ENCODE results near the gene AACS.
"Not testable (repeated sequence)": the region's sequence is repeated elsewhere in the genome, so short reads cannot be mapped to it uniquely, and the experiment has no call there.

The AACS gene

DNA sequence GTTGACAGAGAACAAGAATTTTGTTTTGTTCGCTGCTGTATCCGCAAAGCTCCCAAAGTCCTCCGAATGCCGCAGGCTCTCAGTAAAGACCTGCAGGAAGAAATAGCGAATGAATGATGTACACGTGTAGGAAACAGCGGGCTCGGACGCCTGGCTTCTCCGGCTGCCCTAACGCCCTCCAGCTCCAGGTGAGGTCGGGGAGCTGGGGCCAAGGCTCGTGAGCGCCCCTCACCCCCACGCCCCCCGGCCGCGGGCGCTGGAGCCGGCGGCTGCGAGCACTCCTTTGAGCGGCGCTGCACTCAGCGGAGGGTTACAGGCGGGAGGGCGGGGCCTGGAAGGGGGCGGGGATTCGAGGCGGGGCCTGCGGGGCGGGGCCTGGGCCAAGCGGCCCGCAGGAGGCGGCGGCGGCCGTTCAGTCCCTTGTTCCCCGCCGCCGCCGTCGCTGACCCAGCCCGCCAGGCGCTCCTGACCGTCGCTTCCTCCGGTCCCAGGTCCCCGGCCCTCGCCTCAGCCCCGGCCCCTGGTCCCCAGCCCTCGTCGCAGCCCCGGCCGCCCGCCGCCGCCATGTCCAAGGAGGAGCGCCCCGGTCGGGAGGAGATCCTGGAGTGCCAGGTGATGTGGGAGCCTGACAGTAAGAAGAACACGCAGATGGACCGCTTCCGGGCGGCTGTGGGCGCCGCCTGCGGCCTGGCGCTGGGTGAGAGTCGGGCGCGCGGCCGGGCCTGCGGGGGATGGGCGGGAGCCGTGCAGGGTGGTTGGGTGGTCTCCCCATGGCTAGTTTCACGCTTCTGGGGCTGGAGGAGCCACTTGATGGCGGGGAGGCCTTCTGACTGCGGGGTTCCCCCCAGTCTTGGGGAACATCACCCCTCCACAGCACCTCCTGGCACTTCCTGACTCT, at the start of gene AACS:
AACS (plus strand) TSS at position 415 of the 898 bp plus-strand sequence; CDS start at position 565, 150 bp downstream.
- peak; percentile 73 for DNase-seq (ENCODE audit: low spot score)

- DNase-seq (ENCODE audit: low spot score): no peak
Observed at GRCh38 chr12:125015680-125016310, 49.4 kb upstream of the AACS start.

GRCh38 chr12:125017801-125018200, 47.4 kb upstream of the AACS start:
- DNase-seq (ENCODE audit: low spot score): no peak

DNA sequence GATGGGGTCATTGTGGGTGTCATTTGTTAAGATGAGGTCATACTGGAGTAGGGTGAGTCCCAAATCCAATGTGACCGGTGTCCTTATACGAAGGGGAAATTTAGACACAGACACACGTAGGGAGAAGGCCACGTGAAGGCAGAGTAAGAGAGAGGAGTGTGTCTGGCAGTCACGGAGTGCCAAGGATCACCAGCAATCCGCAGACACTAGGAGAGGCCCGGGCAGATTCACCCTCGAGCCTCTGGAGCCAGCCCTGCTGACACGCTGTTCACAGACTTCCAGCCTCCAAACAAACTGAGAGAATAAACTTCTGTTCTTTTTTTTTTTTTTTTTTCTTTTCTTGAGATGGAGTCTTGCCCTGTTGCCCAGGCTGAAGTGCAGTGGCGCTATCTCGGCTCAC, 46.9 kb upstream of the AACS start:
- DNase-seq (ENCODE audit: low spot score): no peak

DNA sequence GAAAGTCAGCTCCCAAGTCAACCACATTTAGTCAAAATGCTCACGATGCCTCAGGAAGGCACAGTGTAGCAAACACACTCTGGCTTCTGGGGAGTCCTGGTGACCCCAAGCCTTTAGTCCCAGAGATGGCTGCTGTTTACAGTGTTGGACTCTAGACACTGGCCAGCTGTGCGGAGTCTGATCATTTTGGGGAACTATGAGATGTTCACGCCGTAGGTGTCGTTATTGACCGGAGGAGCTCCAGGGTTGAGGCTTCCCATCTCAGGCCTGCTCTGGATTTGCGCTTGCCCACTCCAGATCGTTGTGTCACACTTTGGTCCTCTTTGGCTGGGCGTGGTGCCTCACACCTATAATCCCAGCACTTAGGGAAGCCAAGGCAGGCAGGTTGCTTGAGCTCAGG, 44.1 kb upstream of the AACS start:
- DNase-seq (ENCODE audit: low spot score): no peak

GRCh38 chr12:125021771-125022170, 43.5 kb upstream of the AACS start:
- DNase-seq (ENCODE audit: low spot score): no peak

DNA sequence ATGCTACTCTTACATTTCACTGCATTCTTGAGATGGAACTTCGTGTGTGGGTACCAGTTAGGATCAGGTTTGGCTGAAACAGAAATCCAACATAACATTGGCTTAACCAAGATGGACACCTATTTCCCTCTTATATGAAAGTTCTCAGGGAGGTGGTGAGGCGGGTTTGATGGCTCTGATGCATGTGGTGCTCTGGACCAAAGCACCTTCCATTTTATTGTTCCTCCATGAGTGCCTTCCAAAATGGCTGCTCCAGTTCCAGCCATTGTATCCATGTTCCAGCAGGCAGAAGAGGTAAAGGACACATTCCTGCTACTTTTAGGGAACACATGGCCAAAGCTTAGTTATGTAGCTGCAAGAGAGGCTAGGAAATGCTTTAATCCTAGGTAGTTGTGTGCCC, 42.2 kb upstream of the AACS start:
- DNase-seq (ENCODE audit: low spot score): no peak

DNA sequence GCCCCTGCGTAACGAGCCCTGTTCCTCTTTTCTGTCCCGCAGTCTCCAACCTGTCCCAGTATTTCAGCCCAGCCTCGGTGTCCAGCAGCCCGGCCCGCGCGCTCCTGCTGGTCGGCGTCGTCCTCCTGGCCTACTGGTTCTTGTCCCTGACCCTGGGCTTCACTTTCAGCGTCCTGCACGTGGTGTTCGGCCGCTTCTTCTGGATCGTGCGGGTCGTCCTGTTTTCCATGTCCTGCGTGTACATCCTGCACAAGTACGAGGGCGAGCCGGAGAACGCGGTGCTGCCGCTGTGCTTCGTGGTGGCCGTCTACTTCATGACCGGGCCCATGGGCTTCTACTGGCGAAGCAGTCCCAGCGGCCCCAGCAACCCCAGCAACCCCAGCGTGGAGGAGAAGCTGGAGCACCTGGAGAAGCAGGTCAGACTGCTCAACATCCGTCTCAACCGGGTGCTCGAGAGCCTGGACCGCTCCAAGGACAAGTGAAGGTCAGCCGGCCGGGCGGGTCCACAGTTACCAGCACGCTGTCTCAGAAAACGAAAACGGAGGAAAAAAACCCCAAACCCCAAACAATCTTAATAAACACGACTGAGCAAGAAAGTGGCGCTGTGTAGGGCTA, 40.2 kb upstream of the AACS start:
- DNase-seq (ENCODE audit: low spot score): no peak

GRCh38 chr12:125025606-125026235, 39.5 kb upstream of the AACS start:
- DNase-seq (ENCODE audit: low spot score): no peak

GRCh38 chr12:125028106-125028505, 37.1 kb upstream of the AACS start:
- DNase-seq (ENCODE audit: low spot score): no peak

DNA sequence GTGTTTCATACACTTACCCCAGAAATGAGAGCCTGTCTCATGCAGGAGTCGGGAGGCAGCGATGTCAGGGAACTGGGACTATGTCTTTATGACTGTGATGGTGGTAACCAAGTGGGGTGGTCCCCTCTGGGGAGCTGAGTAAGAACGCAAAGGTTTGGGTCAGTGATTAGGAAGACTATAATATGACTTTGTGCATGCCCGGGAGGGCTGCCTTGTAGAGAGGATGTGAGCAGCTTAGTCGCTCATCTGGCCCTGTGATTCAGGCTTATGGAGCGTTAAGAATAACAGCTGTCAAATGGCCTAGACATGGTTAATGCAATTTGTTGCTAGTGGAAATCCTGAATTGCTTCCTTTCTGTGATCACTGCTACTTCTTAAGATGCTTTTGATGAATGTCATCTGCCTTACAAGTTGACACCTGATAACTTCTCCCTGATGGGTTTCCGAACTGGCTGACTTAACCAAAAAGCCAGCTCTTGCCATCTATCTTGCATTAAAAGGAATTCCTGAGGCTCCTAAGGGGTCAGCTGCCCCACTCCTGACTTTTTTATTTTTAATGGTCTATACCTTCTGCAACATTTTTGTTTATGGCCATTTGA, 35.4 kb upstream of the AACS start:
- peak; percentile 13 for DNase-seq (ENCODE audit: low spot score)

DNA sequence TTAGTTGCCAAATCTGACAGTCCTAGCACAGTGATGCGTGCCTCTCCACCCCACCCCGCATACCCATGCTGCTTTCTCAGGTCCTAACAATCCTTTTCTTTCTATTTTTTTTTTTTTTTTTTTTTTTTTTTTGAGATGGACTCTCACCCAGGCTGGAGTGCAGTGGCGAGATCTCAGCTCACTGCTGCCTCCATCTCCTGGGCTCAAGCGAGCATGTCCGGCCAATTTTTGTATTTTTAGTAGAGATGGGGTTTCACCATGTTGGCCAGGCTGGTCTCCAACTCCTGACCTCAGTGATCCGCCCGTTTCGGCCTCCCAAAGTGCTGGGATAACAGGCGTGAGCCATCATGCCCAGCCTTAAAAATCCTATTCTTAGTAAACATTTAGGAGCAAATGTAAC, 33.8 kb upstream of the AACS start:
- DNase-seq (ENCODE audit: low spot score): not testable (repeated sequence)

DNA sequence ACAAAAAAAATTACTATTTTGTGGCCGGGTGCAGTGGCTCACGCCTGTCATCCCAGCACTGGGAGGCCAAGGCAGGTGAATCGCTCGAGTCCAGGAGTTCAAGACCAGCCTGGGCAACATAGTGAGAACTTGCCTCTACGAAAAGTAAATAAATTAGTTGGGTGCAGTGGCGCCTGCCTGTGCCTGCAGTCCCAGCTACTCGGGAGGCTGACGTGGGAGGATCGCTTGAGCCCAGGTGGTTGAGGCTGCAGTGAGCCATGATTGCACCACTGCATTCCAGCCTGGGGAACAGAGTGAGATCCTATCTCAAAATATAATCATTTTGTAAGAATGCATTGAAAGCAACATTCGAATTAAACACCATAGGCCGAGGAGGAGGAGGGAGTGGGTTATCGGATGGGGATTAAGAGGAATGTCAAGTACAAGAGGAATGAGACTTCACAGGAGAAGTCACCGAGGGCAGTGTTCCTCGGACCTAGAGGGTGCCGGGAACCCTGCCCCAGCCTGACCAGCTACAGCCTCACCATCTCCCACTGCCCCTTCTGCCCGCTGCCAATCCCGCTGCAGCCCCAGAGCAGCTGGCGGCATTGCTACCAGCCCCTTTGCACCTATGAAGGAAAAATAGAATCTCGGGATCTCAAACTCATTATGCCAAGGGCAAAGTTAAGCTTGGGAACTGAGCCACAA, 32.6 kb upstream of the AACS start:
- no peak for DNase-seq (ENCODE audit: low spot score)

- no peak for DNase-seq (ENCODE audit: low spot score)
Observed at GRCh38 chr12:125033288-125033687, 31.9 kb upstream of the AACS start.

- no peak for DNase-seq (ENCODE audit: low spot score)
Observed at GRCh38 chr12:125038976-125039625, 26.1 kb upstream of the AACS start.

DNA sequence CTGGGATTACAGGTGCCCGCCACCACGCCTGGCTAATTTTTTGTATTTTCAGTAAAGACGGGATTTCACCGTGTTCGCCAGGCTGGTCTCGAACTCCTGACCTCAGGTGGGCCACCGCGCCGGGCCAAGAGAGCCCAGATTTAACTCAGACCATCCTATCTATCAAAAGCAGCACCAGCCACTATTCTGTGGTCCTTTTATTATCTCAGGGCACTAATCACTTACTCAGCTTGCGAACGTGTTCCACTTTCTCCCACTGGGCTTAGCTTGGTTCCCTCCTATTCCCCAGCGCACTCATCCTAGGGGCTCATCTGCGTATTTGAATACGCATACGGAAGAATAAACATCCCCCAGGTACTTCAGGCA, 16.2 kb upstream of the AACS start:
- DNase-seq (ENCODE audit: low spot score): no peak

- DNase-seq (ENCODE audit: low spot score): no peak
Observed at GRCh38 chr12:125050446-125050845, 14.8 kb upstream of the AACS start.

- no peak for DNase-seq (ENCODE audit: low spot score)
Observed at GRCh38 chr12:125050868-125051267, 14.4 kb upstream of the AACS start.

DNA sequence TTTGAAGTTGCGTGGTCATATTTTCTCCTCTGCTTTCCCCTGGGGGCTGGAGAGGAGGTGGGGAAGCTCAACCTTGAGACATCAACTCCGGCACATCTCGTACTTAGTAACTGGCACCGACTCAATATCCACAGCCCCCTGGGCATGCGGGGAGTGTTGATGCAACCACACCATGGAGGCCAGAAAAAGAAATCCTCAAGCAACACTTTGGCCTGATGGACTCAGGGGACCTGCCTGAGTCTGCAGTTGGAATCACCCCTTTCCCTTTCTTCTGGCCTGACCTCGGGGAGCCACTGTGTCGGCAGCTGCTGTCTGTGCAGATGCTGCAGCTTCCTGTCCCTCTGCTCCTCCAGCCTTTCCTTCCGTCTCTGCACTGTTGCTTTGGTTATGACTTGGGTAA, 11.4 kb upstream of the AACS start:
- no peak for DNase-seq (ENCODE audit: low spot score)

GRCh38 chr12:125055591-125055990, 9.6 kb upstream of the AACS start:
- DNase-seq (ENCODE audit: low spot score): no peak

DNA sequence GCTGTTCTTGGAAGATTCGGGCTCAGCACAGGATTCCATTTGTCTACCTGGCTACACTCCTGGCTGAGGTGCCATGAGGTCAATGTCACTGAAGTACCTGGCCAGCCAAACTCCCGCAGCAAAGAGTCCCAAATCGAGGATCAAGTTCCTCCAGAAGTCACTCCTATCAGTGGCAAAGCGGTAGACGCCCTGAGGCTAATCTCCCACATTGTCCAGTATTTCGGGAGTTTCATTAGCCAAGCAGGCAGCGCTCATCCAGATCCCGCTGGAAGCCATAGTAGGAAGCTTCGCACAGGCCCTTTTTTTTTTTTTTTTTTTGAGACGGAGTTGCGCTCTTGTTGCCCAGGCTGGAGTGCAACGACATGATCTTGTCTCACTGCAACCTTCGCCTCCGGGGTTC, 8.9 kb upstream of the AACS start:
- no peak for DNase-seq (ENCODE audit: low spot score)

Measured in kidney tubule cell (primary cell).